Measurements from ENCODE around the gene DARS2.
"Not testable (repeated sequence)": the region's sequence is repeated elsewhere in the genome, so short reads cannot be mapped to it uniquely, and the experiment has no call there.

Gene DARS2

GRCh38 chr1:173827611-173828010, 3.1 kb downstream of the DARS2 start:
- H3K4me1 ChIP-seq (ENCODE audit: control insufficient read depth, insufficient read depth, low read length), result peaks cover 7% of the 10 kb centered on the region
- no peak overlapping the region for H3K4me3 ChIP-seq (ENCODE audit: low read length)
- no peak overlapping the region for H3K9ac ChIP-seq (ENCODE audit: low read length)
- H3K27ac ChIP-seq (ENCODE audit: low read depth, low read length), result no peak overlapping the region
- H3K36me3 ChIP-seq (ENCODE audit: control insufficient read depth, insufficient read depth, low read length), result peaks cover 2% of the 10 kb centered on the region
- no peaks in the 10 kb centered on the region for H3K27me3 ChIP-seq (ENCODE audit: control insufficient read depth, insufficient read depth, low read length)

- Histone ChIP-seq H3K4me3 (ENCODE audit: low read length) (no peak overlapping the region), H3K4me1 (ENCODE audit: control insufficient read depth, insufficient read depth, low read length) (no peaks in the 10 kb centered on the region), H3K27ac (ENCODE audit: low read depth, low read length) (no peak overlapping the region), H3K27me3 (ENCODE audit: control insufficient read depth, insufficient read depth, low read length) (no peaks in the 10 kb centered on the region), H3K9ac (ENCODE audit: low read length) (no peak overlapping the region), H3K36me3 (ENCODE audit: control insufficient read depth, insufficient read depth, low read length) (peaks cover 2% of the 10 kb centered on the region)
Measured at GRCh38 chr1:173832748-173833147, 8.3 kb downstream of the DARS2 start.

GRCh38 chr1:173852105-173852504, 27.6 kb downstream of the DARS2 start:
- Histone ChIP-seq H3K4me3 (ENCODE audit: low read length) (no peak overlapping the region), H3K27ac (ENCODE audit: low read depth, low read length) (no peak overlapping the region), H3K36me3 (ENCODE audit: control insufficient read depth, insufficient read depth, low read length) (peaks cover 10% of the 10 kb centered on the region), H3K27me3 (ENCODE audit: control insufficient read depth, insufficient read depth, low read length) (no peaks in the 10 kb centered on the region), H3K4me1 (ENCODE audit: control insufficient read depth, insufficient read depth, low read length) (no peaks in the 10 kb centered on the region), H3K9ac (ENCODE audit: low read length) (no peak overlapping the region)

GRCh38 chr1:173853074-173853473, 28.6 kb downstream of the DARS2 start:
- no peak overlapping the region for H3K27ac ChIP-seq (ENCODE audit: low read depth, low read length)

GRCh38 chr1:173856014-173856413, 31.5 kb downstream of the DARS2 start:
- Histone ChIP-seq H3K4me1 (ENCODE audit: control insufficient read depth, insufficient read depth, low read length) (no peaks in the 10 kb centered on the region), H3K36me3 (ENCODE audit: control insufficient read depth, insufficient read depth, low read length) (peaks cover 10% of the 10 kb centered on the region), H3K27me3 (ENCODE audit: control insufficient read depth, insufficient read depth, low read length) (no peaks in the 10 kb centered on the region)

More at GRCh38 chr1:173853074-173853473, 28.6 kb downstream of the DARS2 start:
- Histone ChIP-seq H3K27me3 (ENCODE audit: control insufficient read depth, insufficient read depth, low read length) (no peaks in the 10 kb centered on the region), H3K4me3 (ENCODE audit: low read length) (no peak overlapping the region), H3K36me3 (ENCODE audit: control insufficient read depth, insufficient read depth, low read length) (peaks cover 10% of the 10 kb centered on the region), H3K4me1 (ENCODE audit: control insufficient read depth, insufficient read depth, low read length) (no peaks in the 10 kb centered on the region), H3K9ac (ENCODE audit: low read length) (no peak overlapping the region)

GRCh38 chr1:173856903-173857302, 32.4 kb downstream of the DARS2 start:
- no peak overlapping the region for H3K27ac ChIP-seq (ENCODE audit: low read depth, low read length)
- no peaks in the 10 kb centered on the region for H3K4me1 ChIP-seq (ENCODE audit: control insufficient read depth, insufficient read depth, low read length)
- H3K27me3 ChIP-seq (ENCODE audit: control insufficient read depth, insufficient read depth, low read length), result no peaks in the 10 kb centered on the region
- peaks cover 10% of the 10 kb centered on the region for H3K36me3 ChIP-seq (ENCODE audit: control insufficient read depth, insufficient read depth, low read length)
- H3K4me3 ChIP-seq (ENCODE audit: low read length), result no peak overlapping the region
- H3K9ac ChIP-seq (ENCODE audit: low read length), result no peak overlapping the region

More at GRCh38 chr1:173856014-173856413, 31.5 kb downstream of the DARS2 start:
- Histone ChIP-seq H3K9ac (ENCODE audit: low read length) (no peak overlapping the region), H3K4me3 (ENCODE audit: low read length) (no peak overlapping the region), H3K27ac (ENCODE audit: low read depth, low read length) (no peak overlapping the region)

- Histone ChIP-seq H3K27me3 (ENCODE audit: control insufficient read depth, insufficient read depth, low read length) (no peaks in the 10 kb centered on the region), H3K27ac (ENCODE audit: low read depth, low read length) (no peak overlapping the region), H3K9ac (ENCODE audit: low read length) (no peak overlapping the region), H3K4me1 (ENCODE audit: control insufficient read depth, insufficient read depth, low read length) (no peaks in the 10 kb centered on the region), H3K36me3 (ENCODE audit: control insufficient read depth, insufficient read depth, low read length) (peaks cover 10% of the 10 kb centered on the region), H3K4me3 (ENCODE audit: low read length) (no peak overlapping the region)
Measured at GRCh38 chr1:173857363-173857917, 33.0 kb downstream of the DARS2 start.

GRCh38 chr1:173859547-173859946, 35.1 kb downstream of the DARS2 start:
- H3K4me3 ChIP-seq (ENCODE audit: low read length); H3K27ac ChIP-seq (ENCODE audit: low read depth, low read length); H3K27me3 ChIP-seq (ENCODE audit: control insufficient read depth, insufficient read depth, low read length); H3K4me1 ChIP-seq (ENCODE audit: control insufficient read depth, insufficient read depth, low read length); H3K36me3 ChIP-seq (ENCODE audit: control insufficient read depth, insufficient read depth, low read length); H3K9ac ChIP-seq (ENCODE audit: low read length): not testable (repeated sequence)

GRCh38 chr1:173860065-173860464, 35.6 kb downstream of the DARS2 start:
- no peak overlapping the region for H3K9ac ChIP-seq (ENCODE audit: low read length)
- no peak overlapping the region for H3K4me3 ChIP-seq (ENCODE audit: low read length)
- no peaks in the 10 kb centered on the region for H3K4me1 ChIP-seq (ENCODE audit: control insufficient read depth, insufficient read depth, low read length)
- H3K36me3 ChIP-seq (ENCODE audit: control insufficient read depth, insufficient read depth, low read length), result peaks cover 13% of the 10 kb centered on the region
- no peak overlapping the region for H3K27ac ChIP-seq (ENCODE audit: low read depth, low read length)
- no peaks in the 10 kb centered on the region for H3K27me3 ChIP-seq (ENCODE audit: control insufficient read depth, insufficient read depth, low read length)

- Histone ChIP-seq H3K36me3 (ENCODE audit: control insufficient read depth, insufficient read depth, low read length) (peaks cover 19% of the 10 kb centered on the region), H3K27me3 (ENCODE audit: control insufficient read depth, insufficient read depth, low read length) (no peaks in the 10 kb centered on the region), H3K9ac (ENCODE audit: low read length) (no peak overlapping the region), H3K4me1 (ENCODE audit: control insufficient read depth, insufficient read depth, low read length) (peaks cover 3% of the 10 kb centered on the region), H3K27ac (ENCODE audit: low read depth, low read length) (no peak overlapping the region), H3K4me3 (ENCODE audit: low read length) (no peak overlapping the region)
Measured at GRCh38 chr1:173861731-173862145, 37.3 kb downstream of the DARS2 start.

GRCh38 chr1:173862146-173862768, 37.8 kb downstream of the DARS2 start:
- H3K9ac ChIP-seq (ENCODE audit: low read length); H3K27ac ChIP-seq (ENCODE audit: low read depth, low read length); H3K27me3 ChIP-seq (ENCODE audit: control insufficient read depth, insufficient read depth, low read length); H3K4me1 ChIP-seq (ENCODE audit: control insufficient read depth, insufficient read depth, low read length); H3K4me3 ChIP-seq (ENCODE audit: low read length): not testable (repeated sequence)
- H3K36me3 ChIP-seq (ENCODE audit: control insufficient read depth, insufficient read depth, low read length), result peaks cover 19% of the 10 kb centered on the region

- Histone ChIP-seq H3K27ac (ENCODE audit: low read depth, low read length) (no peak overlapping the region), H3K9ac (ENCODE audit: low read length) (no peak overlapping the region), H3K27me3 (ENCODE audit: control insufficient read depth, insufficient read depth, low read length) (no peaks in the 10 kb centered on the region), H3K4me3 (ENCODE audit: low read length) (no peak overlapping the region), H3K36me3 (ENCODE audit: control insufficient read depth, insufficient read depth, low read length) (peaks cover 19% of the 10 kb centered on the region), H3K4me1 (ENCODE audit: control insufficient read depth, insufficient read depth, low read length) (peaks cover 4% of the 10 kb centered on the region)
Measured at GRCh38 chr1:173862769-173863223, 38.3 kb downstream of the DARS2 start.
